Suprapubic skin (tissue), 4 donors: ENCODE results near the gene DPP9.

Experiments
- CTCF ChIP-seq, 2 donors: fragments of 200-600 bp in 1 of 2; fragments of 450-650 bp in 1 of 2; sonication (generic) in 1 of 2; IDR thresholded peaks; one replicate each; pipeline ENCODE4 v1.5.1; 2016 to 2019; ENCODE audit warnings: antibody characterized with exemption in 2 of 2, mild to moderate bottlenecking in 1 of 2, moderate library complexity in 1 of 2
- POLR2A ChIP-seq, 2 donors: fragments of 450-650 bp; IDR thresholded peaks; one replicate each; pipeline ENCODE4 v1.6.1; 2017; ENCODE audit warnings: antibody characterized with exemption in 2 of 2, mild to moderate bottlenecking in 2 of 2, moderate library complexity in 2 of 2
- POLR2AphosphoS5 ChIP-seq, 3 donors: sonication (generic); formaldehyde crosslinking; IDR thresholded peaks; one replicate each; pipeline ENCODE4 v1.6.1; 2017; ENCODE audit warnings: antibody characterized with exemption in 3 of 3

DNA sequence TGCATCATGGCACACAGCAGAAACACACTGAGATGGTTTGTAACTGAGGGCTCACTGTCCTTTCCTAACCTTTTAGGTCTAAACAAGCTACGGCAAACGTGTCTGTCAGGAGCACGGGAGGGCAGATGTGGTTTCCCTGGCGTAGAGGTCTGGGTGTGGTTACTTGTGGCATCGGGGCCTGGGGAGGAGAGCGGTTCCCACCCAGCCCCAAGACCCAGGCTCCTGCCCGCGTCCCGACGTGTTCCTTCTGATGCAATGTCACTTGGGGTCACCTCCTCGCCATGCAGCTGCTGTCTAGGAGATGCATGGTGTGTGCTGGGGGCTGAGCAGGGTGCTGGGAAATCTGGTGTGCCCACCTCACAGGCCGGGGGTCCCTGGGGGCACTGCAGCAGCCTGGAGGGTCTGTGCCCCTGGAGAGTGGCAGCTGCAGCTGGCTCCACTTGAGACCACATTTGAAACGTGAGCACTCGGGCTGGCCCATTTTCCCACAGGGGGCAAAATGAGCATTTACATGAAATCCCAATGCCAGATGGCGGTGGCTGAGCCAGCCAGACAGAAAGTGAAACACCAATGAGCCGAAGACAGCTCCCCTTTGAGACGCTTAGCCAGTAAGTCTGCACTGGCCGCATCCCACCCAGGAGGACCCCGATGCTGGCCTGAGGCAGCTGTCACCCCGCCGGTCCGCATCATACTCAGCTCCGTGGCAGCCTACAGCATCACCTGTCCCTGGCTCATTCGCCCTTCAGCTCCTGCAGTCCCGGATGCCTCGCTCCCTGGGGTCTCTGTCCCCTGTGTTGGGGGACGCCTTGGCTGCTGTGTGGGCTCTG, 31.2 kb downstream of the DPP9 start:
- TF ChIP-seq CTCF (IDR thresholded peaks at IDR 0.05): no peak
- no peak for TF ChIP-seq POLR2A (IDR thresholded peaks at IDR 0.05)
- TF ChIP-seq POLR2AphosphoS5 (IDR thresholded peaks at IDR 0.05): no peak
